Activated naive CD4-positive, alpha-beta T cell treated with anti-CD3 and anti-CD28 coated beads, Interleukin-2, amount 50 U/mL, for 72 hours (primary cell): Measurements from ENCODE around the gene POU6F2. TPM values are rescaled to one million over a fixed set of nuclear protein-coding genes. Genes with fewer than 3 reads are reported as not detected.
A peak's percentile ranks its signal among the peaks of the same experiment; 100 is the strongest.

Experiments
- ATAC-seq, 2 donors: fragments of 150-1000 bp; cut with Tn5 transposase; 2 replicates each; pipeline ENCODE4 v1.10.0; 2021; ENCODE audit warnings: mild to moderate bottlenecking in 2 of 2, moderate library complexity in 2 of 2
- DNase-seq, 2 donors: peaks; one replicate each; pipeline ENCODE4 v3.0.0; 2021 to 2022; ENCODE audit warnings: low spot score in 2 of 2
- H3K27ac Mint-ChIP-seq, 2 donors: one replicate each; pipeline ENCODE4 v1.8.0; 2022; ENCODE audit warnings: mild to moderate bottlenecking in 2 of 2, mixed read lengths in 2 of 2
- H3K36me3 Mint-ChIP-seq, 2 donors: one replicate each; pipeline ENCODE4 v1.8.0; 2022; ENCODE audit warnings: mixed read lengths in 2 of 2
- H3K9me3 Mint-ChIP-seq, 2 donors: one replicate each; pipeline ENCODE4 v1.8.0; 2022; ENCODE audit warnings: mixed read lengths in 2 of 2
- total RNA-seq, 2 donors: library from RNA; stranded (reverse); gene quantifications; one replicate each; pipeline ENCODE4 v1.2.3, GENCODE V29; 2022

POU6F2 gene
- total RNA-seq, 2 donors from 2014 or later: 0.16 to 0.18 TPM

- Mint-ChIP-seq H3K36me3 (no peaks in the 10 kb centered on the region), H3K9me3 (no peaks in the 10 kb centered on the region), H3K27ac (no peak overlapping the region)
- no peak for ATAC-seq
- DNase-seq: no peak
Observed at GRCh38 chr7:39416866-39417265, 439.2 kb downstream of the POU6F2 start.

- Mint-ChIP-seq H3K9me3 (no peaks in the 10 kb centered on the region), H3K27ac (no peak overlapping the region), H3K36me3 (no peaks in the 10 kb centered on the region)
- no peak for DNase-seq
- ATAC-seq: no peak
Observed at GRCh38 chr7:39417642-39418041, 439.9 kb downstream of the POU6F2 start.

GRCh38 chr7:39421251-39421650, 443.5 kb downstream of the POU6F2 start:
- DNase-seq (no peak), ATAC-seq (no peak)
- no peaks in the 10 kb centered on the region for H3K36me3 Mint-ChIP-seq
- no peaks in the 10 kb centered on the region for H3K9me3 Mint-ChIP-seq
- H3K27ac Mint-ChIP-seq: no peak overlapping the region

- no peak for DNase-seq
- no peak for ATAC-seq
- no peaks in the 10 kb centered on the region for H3K9me3 Mint-ChIP-seq
- no peak overlapping the region for H3K27ac Mint-ChIP-seq
- no peaks in the 10 kb centered on the region for H3K36me3 Mint-ChIP-seq
Observed at GRCh38 chr7:39421661-39422060, 444.0 kb downstream of the POU6F2 start.

GRCh38 chr7:39428221-39428620, 450.5 kb downstream of the POU6F2 start:
- Mint-ChIP-seq H3K36me3 (no peaks in the 10 kb centered on the region), H3K27ac (no peak overlapping the region), H3K9me3 (no peaks in the 10 kb centered on the region)
- no peak for DNase-seq
- no peak for ATAC-seq

GRCh38 chr7:39429421-39429820, 451.7 kb downstream of the POU6F2 start:
- H3K27ac Mint-ChIP-seq: no peak overlapping the region
- H3K9me3 Mint-ChIP-seq: no peaks in the 10 kb centered on the region
- DNase-seq (no peak), ATAC-seq (no peak)
- no peaks in the 10 kb centered on the region for H3K36me3 Mint-ChIP-seq

- no peaks in the 10 kb centered on the region for H3K36me3 Mint-ChIP-seq
- no peak for DNase-seq
- no peak overlapping the region for H3K27ac Mint-ChIP-seq
Observed at GRCh38 chr7:39430441-39430840, 452.7 kb downstream of the POU6F2 start.

GRCh38 chr7:39430909-39431641, 453.4 kb downstream of the POU6F2 start:
- ATAC-seq (peak in 1 of 2 donors; percentile 68), DNase-seq (no peak)
- H3K27ac Mint-ChIP-seq: no peak overlapping the region
- H3K36me3 Mint-ChIP-seq: no peaks in the 10 kb centered on the region
- no peaks in the 10 kb centered on the region for H3K9me3 Mint-ChIP-seq

More at GRCh38 chr7:39430441-39430840, 452.7 kb downstream of the POU6F2 start:
- no peaks in the 10 kb centered on the region for H3K9me3 Mint-ChIP-seq
- ATAC-seq: no peak

GRCh38 chr7:39432368-39432767, 454.7 kb downstream of the POU6F2 start:
- ATAC-seq: no peak
- H3K9me3 Mint-ChIP-seq: no peaks in the 10 kb centered on the region
- no peaks in the 10 kb centered on the region for H3K36me3 Mint-ChIP-seq
- no peak for DNase-seq
- no peak overlapping the region for H3K27ac Mint-ChIP-seq

GRCh38 chr7:39432807-39433416, 455.2 kb downstream of the POU6F2 start:
- ATAC-seq (no peak), DNase-seq (no peak)
- no peaks in the 10 kb centered on the region for H3K36me3 Mint-ChIP-seq
- no peak overlapping the region for H3K27ac Mint-ChIP-seq
- no peaks in the 10 kb centered on the region for H3K9me3 Mint-ChIP-seq

- no peak overlapping the region for H3K27ac Mint-ChIP-seq
- H3K9me3 Mint-ChIP-seq: no peaks in the 10 kb centered on the region
- no peaks in the 10 kb centered on the region for H3K36me3 Mint-ChIP-seq
Observed at GRCh38 chr7:39433550-39433949, 455.8 kb downstream of the POU6F2 start.

GRCh38 chr7:39434012-39434411, 456.3 kb downstream of the POU6F2 start:
- DNase-seq (no peak), ATAC-seq (no peak)
- Mint-ChIP-seq H3K36me3 (no peaks in the 10 kb centered on the region), H3K27ac (no peak overlapping the region), H3K9me3 (no peaks in the 10 kb centered on the region)

More at GRCh38 chr7:39433550-39433949, 455.8 kb downstream of the POU6F2 start:
- DNase-seq: no peak
- ATAC-seq: no peak

GRCh38 chr7:39446546-39446945, 468.8 kb downstream of the POU6F2 start:
- ATAC-seq: no peak
- Mint-ChIP-seq H3K36me3 (no peaks in the 10 kb centered on the region), H3K9me3 (no peaks in the 10 kb centered on the region), H3K27ac (no peak overlapping the region)
- no peak for DNase-seq

- no peaks in the 10 kb centered on the region for H3K9me3 Mint-ChIP-seq
Observed at GRCh38 chr7:39451901-39452300, 474.2 kb downstream of the POU6F2 start.

GRCh38 chr7:39453743-39454355, 476.1 kb downstream of the POU6F2 start:
- Mint-ChIP-seq H3K9me3 (no peaks in the 10 kb centered on the region), H3K27ac (no peak overlapping the region), H3K36me3 (no peaks in the 10 kb centered on the region)
- ATAC-seq (peak; percentile 77 to 89), DNase-seq (peak in 1 of 2 donors; percentile 71)

More at GRCh38 chr7:39451901-39452300, 474.2 kb downstream of the POU6F2 start:
- DNase-seq: no peak
- no peaks in the 10 kb centered on the region for H3K36me3 Mint-ChIP-seq
- H3K27ac Mint-ChIP-seq: no peak overlapping the region
- no peak for ATAC-seq

GRCh38 chr7:39458061-39458745, 480.5 kb downstream of the POU6F2 start:
- Mint-ChIP-seq H3K9me3 (no peaks in the 10 kb centered on the region), H3K27ac (no peak overlapping the region), H3K36me3 (no peaks in the 10 kb centered on the region)
- no peak for DNase-seq
- ATAC-seq: no peak

- H3K36me3 Mint-ChIP-seq: no peaks in the 10 kb centered on the region
- no peaks in the 10 kb centered on the region for H3K9me3 Mint-ChIP-seq
- no peak overlapping the region for H3K27ac Mint-ChIP-seq
- ATAC-seq: no peak
- no peak for DNase-seq
Observed at GRCh38 chr7:39459636-39460035, 481.9 kb downstream of the POU6F2 start.
